Natural killer cell (primary cell): ENCODE results near the gene PIK3CB. TPM values are rescaled to one million over a fixed set of nuclear protein-coding genes. Genes with fewer than 3 reads are reported as not detected.

ENCODE experiments used
- ATAC-seq, 3 donors: fragments of 150-1000 bp in 2 of 3; fragments of 200-7000 bp in 1 of 3; cut with Tn5 transposase; 1 replicate in 1 of 3; 2 replicates in 2 of 3; pipeline ENCODE4 v1.10.0; 2021; ENCODE audit warnings: mild to moderate bottlenecking in 2 of 3, moderate library complexity in 2 of 3
- DNase-seq, 2 donors: peaks; one replicate each; pipeline versions ENCODE4 v3.0.0 to v3.0.0-alpha.2; 2013 to 2021; ENCODE audit warnings: mixed read lengths in 1 of 2
- H3K27ac ChIP-seq: one replicate; pipeline ENCODE4 v1.5.1; 2013; ENCODE audit warnings: mild to moderate bottlenecking, low read length
- H3K27me3 ChIP-seq: one replicate; pipeline ENCODE4 v1.6.1; 2013; ENCODE audit warnings: low read length; ENCODE audit not compliant: control insufficient read depth, insufficient read depth
- H3K36me3 ChIP-seq: one replicate; pipeline ENCODE4 v1.6.1; 2013; ENCODE audit warnings: low read length; ENCODE audit not compliant: control insufficient read depth, insufficient read depth
- H3K4me1 ChIP-seq: one replicate; pipeline ENCODE4 v1.6.1; 2013; ENCODE audit warnings: low read length; ENCODE audit not compliant: control insufficient read depth, insufficient read depth
- H3K4me3 ChIP-seq: one replicate; pipeline ENCODE4 v1.5.1; 2013; ENCODE audit warnings: low read length
- H3K9me3 ChIP-seq: one replicate; pipeline ENCODE4 v1.6.1; 2013; ENCODE audit warnings: low read length; ENCODE audit not compliant: control insufficient read depth, insufficient read depth
- H3K27ac Mint-ChIP-seq, 2 donors: one replicate each; pipeline ENCODE4 v1.8.0; 2022; ENCODE audit warnings: mild to moderate bottlenecking in 2 of 2, mixed read lengths in 2 of 2, moderate library complexity in 1 of 2
- H3K27me3 Mint-ChIP-seq, 2 donors: one replicate each; pipeline ENCODE4 v1.8.0; 2022; ENCODE audit warnings: low read depth in 2 of 2, mixed read lengths in 2 of 2
- H3K36me3 Mint-ChIP-seq: one replicate; pipeline ENCODE4 v1.8.0; 2022; ENCODE audit warnings: mixed read lengths
- H3K4me1 Mint-ChIP-seq, 2 donors: one replicate each; pipeline ENCODE4 v1.8.0; 2022; ENCODE audit warnings: mixed read lengths in 2 of 2
- H3K4me3 Mint-ChIP-seq: one replicate; pipeline ENCODE4 v1.8.0; 2022; ENCODE audit warnings: mild to moderate bottlenecking, moderate library complexity, mixed read lengths
- H3K9me3 Mint-ChIP-seq, 2 donors: one replicate each; pipeline ENCODE4 v1.8.0; 2022; ENCODE audit warnings: mixed read lengths in 2 of 2
- CTCF ChIP-seq: fragments of 200-600 bp; IDR thresholded peaks from one replicate; pipeline ENCODE4 v1.8.0; 2022; ENCODE audit warnings: antibody characterized with exemption
- WGBS: methylation state at CpG from one replicate; pipeline ENCODE4 v1.1.7; 2013; ENCODE audit warnings: missing lambda C conversion rate; ENCODE audit not compliant: insufficient coverage; 5-methylcytosine and 5-hydroxymethylcytosine counted together
- intact Hi-C: fragments of 100-400 bp; cut with micrococcal nuclease; formaldehyde crosslinking; loops from one replicate; pipeline ENCODE4 v1.14.2; 2022
- total RNA-seq, 4 donors: library from RNA; stranded (reverse); fragments of 120-200 nt in 1 of 4; gene quantifications; one replicate each; pipeline versions ENCODE4 v1.2.3 to v1.2.4, GENCODE V29; 2013 to 2022

The PIK3CB gene
- total RNA-seq: 10 to 100 TPM; 13.2 to 20.2 (median 18.0) TPM
- 19.5 TPM for total RNA-seq (2013)

- Mint-ChIP-seq H3K9me3 (no peaks in the 10 kb centered on the region), H3K36me3 (no peaks in the 10 kb centered on the region), H3K4me3 (peak within 1 kb of the TSS; percentile 95), H3K27me3 (no peaks in the 10 kb centered on the region), H3K27ac (peak within 1 kb of the TSS; percentile 81 to 88), H3K4me1 (peaks cover 18% of the 10 kb centered on the region in 2 donors)
- ATAC-seq (peak; percentile 88 to 94 (median 93)), DNase-seq (peak; percentile 72 to 89)
- Histone ChIP-seq H3K4me1 (peaks cover 17% of the 10 kb centered on the region), H3K27me3 (no peaks in the 10 kb centered on the region), H3K27ac (peak within 1 kb of the TSS; percentile 60), H3K36me3 (no peaks in the 10 kb centered on the region), H3K4me3 (peak within 1 kb of the TSS; percentile 67), H3K9me3 (no peaks in the 10 kb centered on the region)
- intact Hi-C loops: loop anchor here (1.0 to 5.0 kb wide), 3 partner anchors 52 to 240 kb away; partner anchors contain the start of gene CEP70
- TF ChIP-seq CTCF: no peak
- 2% methylated on average over 88 of the region's 88 CpGs for whole genome bisulfite sequencing
Observed at GRCh38 chr3:138834596-138835396, at the start of gene PIK3CB. Gene PIK3CB, minus strand, starts transcription at chr3:138834928. Its CDS starts 75,585 bp downstream, at chr3:138759343.

- H3K9me3 Mint-ChIP-seq: no peaks in the 10 kb centered on the region
- Histone ChIP-seq H3K36me3 (no peaks in the 10 kb centered on the region), H3K4me1 (no peaks in the 10 kb centered on the region), H3K9me3 (no peaks in the 10 kb centered on the region), H3K27me3 (no peaks in the 10 kb centered on the region), H3K27ac (no peak overlapping the region), H3K4me3 (no peak overlapping the region)
- intact Hi-C loops: no loop called here
- H3K4me1 Mint-ChIP-seq: peaks cover 0 to 2% of the 10 kb centered on the region in 2 donors
- H3K4me3 Mint-ChIP-seq: no peak overlapping the region
- H3K36me3 Mint-ChIP-seq: no peaks in the 10 kb centered on the region
- TF ChIP-seq CTCF: no peak
- H3K27me3 Mint-ChIP-seq: no peaks in the 10 kb centered on the region
- DNase-seq (no peak), ATAC-seq (no peak)
- no peak overlapping the region for H3K27ac Mint-ChIP-seq
- 54% methylated on average over 2 of the region's 2 CpGs for WGBS
Observed at GRCh38 chr3:138881233-138881632, 46.5 kb upstream of the PIK3CB start.

- Mint-ChIP-seq H3K4me3 (no peak overlapping the region), H3K36me3 (peaks cover 8% of the 10 kb centered on the region), H3K27me3 (no peaks in the 10 kb centered on the region), H3K4me1 (peaks cover 7 to 11% of the 10 kb centered on the region in 2 donors), H3K9me3 (peaks cover 0 to 2% of the 10 kb centered on the region in 2 donors), H3K27ac (no peak overlapping the region)
- 85% methylated on average over 13 of the region's 14 CpGs for WGBS
- intact Hi-C loops: no loop called here
- H3K27ac ChIP-seq: no peak overlapping the region
- no peak for DNase-seq
- H3K9me3 ChIP-seq: peaks cover 3% of the 10 kb centered on the region
- H3K36me3 ChIP-seq: no peaks in the 10 kb centered on the region
- no peaks in the 10 kb centered on the region for H3K4me1 ChIP-seq
- H3K4me3 ChIP-seq: no peak overlapping the region
- no peaks in the 10 kb centered on the region for H3K27me3 ChIP-seq
- no peak for TF ChIP-seq CTCF
- no peak for ATAC-seq
Observed at GRCh38 chr3:138879541-138880380, 45.0 kb upstream of the PIK3CB start.
